ENCODE measurements around the gene GPC1. TPM values are rescaled to one million over a fixed set of nuclear protein-coding genes. Genes with fewer than 3 reads are reported as not detected.

GPC1 gene
- total and polyA plus RNA-seq, 2 of the 13 experiments (the other 11 are each of a cell fraction or from before 2014, with no cell fraction given): 4.0 to 5.5 TPM

DNA sequence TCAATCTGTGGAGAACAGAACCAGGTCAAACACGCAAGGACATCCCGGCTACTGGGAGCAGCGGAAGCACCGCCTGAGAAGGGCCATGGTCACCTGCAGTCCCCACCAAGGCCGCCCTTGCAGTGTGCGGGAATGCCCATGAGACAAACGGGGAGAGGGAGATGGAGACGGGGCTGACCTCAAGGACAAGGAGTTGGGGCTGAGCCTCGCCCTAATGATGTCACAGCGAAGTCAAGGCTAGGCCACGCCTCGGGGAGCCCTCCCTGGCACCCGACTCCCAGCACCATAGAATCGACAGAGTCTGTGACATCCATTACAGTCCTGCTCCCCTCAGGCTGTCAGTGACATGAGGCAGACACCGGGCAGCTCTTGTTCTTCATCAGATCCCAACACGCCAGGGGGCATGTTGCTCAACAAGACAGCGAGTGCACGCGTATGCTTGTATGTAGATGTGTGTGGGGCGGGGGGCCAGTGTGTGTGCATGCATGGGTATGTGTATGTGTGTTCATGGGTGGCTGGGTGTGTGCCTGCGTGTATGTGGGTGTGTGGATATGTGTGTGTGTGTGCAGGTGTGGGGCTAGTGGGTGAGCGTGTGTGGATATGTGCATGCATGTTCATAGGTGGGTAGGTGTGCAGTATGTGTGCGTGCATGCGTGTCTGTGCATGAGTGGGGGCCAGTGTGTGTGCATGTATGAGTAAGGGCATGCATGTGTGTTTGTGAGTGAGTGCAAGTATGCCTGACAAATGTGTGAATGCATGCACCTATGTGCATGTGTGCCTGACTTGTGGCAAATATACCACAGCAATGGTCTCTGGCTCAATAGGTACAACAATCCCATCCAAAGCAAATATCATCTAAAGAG, 65.3 kb downstream of the GPC1 start:
- DNase-seq (ENCODE audit: low spot score): no peak
- no peak for ATAC-seq
- Histone ChIP-seq H3K4me2 (ENCODE audit: low read depth, low read length) (no peak overlapping the region), H3K4me3 (replicated peaks in 1 of 3; ENCODE audit: insufficient read depth in 1 of 3, low read depth in 2 of 3, low read length in 3 of 3) (no peak overlapping the region), H3K79me2 (ENCODE audit: insufficient read depth, low read length) (no peaks in the 10 kb centered on the region), H3K27me3 (ENCODE audit: control insufficient read depth in 1 of 2, insufficient read depth in 2 of 2, low read length in 2 of 2) (no peaks in the 10 kb centered on the region), H3K9ac (ENCODE audit: insufficient read depth, low read depth, low read length) (no peak overlapping the region), H3K27ac (ENCODE audit: extremely low read length, insufficient read depth, low read length) (no peak overlapping the region), H4K20me1 (ENCODE audit: insufficient read depth, low read length) (no peaks in the 10 kb centered on the region), H3K36me3 (replicated peaks in 1 of 2; ENCODE audit: control insufficient read depth in 1 of 2, insufficient read depth in 2 of 2, low read length in 2 of 2) (peaks cover 14 to 22% of the 10 kb centered on the region in 2 experiments; a peak in 4 of 5 replicates), H2AFZ (ENCODE audit: low read length) (no peak overlapping the region), H3K4me1 (ENCODE audit: insufficient read depth, low read length) (no peaks in the 10 kb centered on the region), H3K9me3 (ENCODE audit: low read length) (no peaks in the 10 kb centered on the region)
- FAIRE-seq: no peak
- ChIA-PET CTCF (ENCODE audit: low intra/inter-chr PET ratio, low total read pairs) (no interaction called here), POLR2A (no interaction called here)
- TF ChIP-seq SOX13 (IDR thresholded peaks at IDR 0.05) (no peak), SOX13 (CRISPR knock-in tag; conservative IDR thresholded peaks at IDR 0.05 in 1 of 2, IDR thresholded peaks at IDR 0.05 in 1 of 2) (no peak), NCOA1 (CRISPR knock-in tag; IDR thresholded peaks at IDR 0.05) (no peak), ZFP62 (CRISPR knock-in tag; IDR thresholded peaks at IDR 0.05) (no peak), ZNF484 (CRISPR knock-in tag; IDR thresholded peaks at IDR 0.05; ENCODE audit: borderline replicate concordance, low read depth) (no peak), MEIS2 (CRISPR knock-in tag; IDR thresholded peaks at IDR 0.05) (no peak), ZNF10 (CRISPR knock-in tag; IDR thresholded peaks at IDR 0.05; ENCODE audit: borderline replicate concordance, low read depth) (no peak), ZNF326 (CRISPR knock-in tag; IDR thresholded peaks at IDR 0.05; ENCODE audit: borderline replicate concordance) (no peak), PHF21A (CRISPR knock-in tag; IDR thresholded peaks at IDR 0.05) (no peak), ISL2 (CRISPR knock-in tag; IDR thresholded peaks at IDR 0.05) (no peak), PAX8 (CRISPR knock-in tag; IDR thresholded peaks at IDR 0.05; ENCODE audit: borderline replicate concordance) (no peak), HHEX (CRISPR knock-in tag; IDR thresholded peaks at IDR 0.05) (no peak), GABPA (IDR thresholded peaks at IDR 0.05; ENCODE audit: low read depth, low read length) (no peak), GABPA (CRISPR knock-in tag; IDR thresholded peaks at IDR 0.05; ENCODE audit: low read depth) (no peak), GATAD1 (CRISPR knock-in tag; IDR thresholded peaks at IDR 0.05) (no peak), ZFY (CRISPR knock-in tag; IDR thresholded peaks at IDR 0.05) (no peak), SMYD3 (CRISPR knock-in tag; IDR thresholded peaks at IDR 0.05) (no peak), MXD4 (CRISPR knock-in tag; IDR thresholded peaks at IDR 0.05) (no peak), ZNF850 (CRISPR knock-in tag; conservative IDR thresholded peaks at IDR 0.05) (no peak), FOXM1 (CRISPR knock-in tag; IDR thresholded peaks at IDR 0.05) (no peak)
- TF ChIP-seq, protein P1, sequence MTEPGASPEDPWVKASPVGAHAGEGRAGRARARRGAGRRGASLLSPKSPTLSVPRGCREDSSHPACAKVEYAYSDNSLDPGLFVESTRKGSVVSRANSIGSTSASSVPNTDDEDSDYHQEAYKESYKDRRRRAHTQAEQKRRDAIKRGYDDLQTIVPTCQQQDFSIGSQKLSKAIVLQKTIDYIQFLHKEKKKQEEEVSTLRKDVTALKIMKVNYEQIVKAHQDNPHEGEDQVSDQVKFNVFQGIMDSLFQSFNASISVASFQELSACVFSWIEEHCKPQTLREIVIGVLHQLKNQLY (CRISPR knock-in tag; IDR thresholded peaks at IDR 0.05): no peak
- TF ChIP-seq, protein P2, sequence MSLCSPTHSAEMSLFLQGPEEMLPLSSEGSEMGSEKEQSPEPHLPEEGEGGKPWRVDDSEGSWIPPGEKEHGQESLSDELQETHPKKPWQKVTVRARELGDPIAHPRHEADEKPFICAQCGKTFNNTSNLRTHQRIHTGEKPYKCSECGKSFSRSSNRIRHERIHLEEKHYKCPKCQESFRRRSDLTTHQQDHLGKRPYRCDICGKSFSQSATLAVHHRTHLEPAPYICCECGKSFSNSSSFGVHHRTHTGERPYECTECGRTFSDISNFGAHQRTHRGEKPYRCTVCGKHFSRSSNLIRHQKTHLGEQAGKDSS (CRISPR knock-in tag; IDR thresholded peaks at IDR 0.05; ENCODE audit: borderline replicate concordance, low read depth): no peak
- 96% methylated on average over 24 of the region's 24 CpGs for WGBS (ENCODE audit: low lambda C conversion rate)
- BruUV-seq (replicated peaks): no TSS peak
- intact Hi-C loops (cut with micrococcal nuclease; ENCODE audit: unreplicated experiment) (no loop called here), in situ Hi-C loops (cut with HindIII; ENCODE audit: extremely low pct_ligation_motif_present, low pct_unique_long_range_greater_than_20kb) (no loop called here)
